K562 (cell line): ENCODE measurements around the gene RNF207. TPM values are rescaled to one million over a fixed set of nuclear protein-coding genes. Genes with fewer than 3 reads are reported as not detected.

ENCODE experiments used
- ATAC-seq: fragments of 200-7000 bp; cut with Tn5 transposase; 3 replicates; pipeline ENCODE4 v1.9.1; 2020; ENCODE audit warnings: moderate library complexity
- BruUV-seq: library from RNA; stranded (reverse); fragments of 400-500 nt; replicated peaks from 2 replicates; lab custom pipeline; 2021; lab: Mats Ljungman, UMichigan
- CTCF ChIA-PET: fragments of 300-600 bp; formaldehyde crosslinking; extraction: SDS; loops from one replicate; lab custom pipeline; 2021; ENCODE audit warnings: low intra/inter-chr PET ratio; lab: Yijun Ruan, JAX
- POLR2A ChIA-PET: fragments of 300-600, 350-650 bp; sonication (Branson Sonifier 250); formaldehyde crosslinking; extraction: SDS; loops from one replicate; lab custom pipeline; 2021; ENCODE audit warnings: antibody characterized with exemption, inconsistent platforms; lab: Yijun Ruan, JAX
- DNase-seq, 4 experiments: peaks; one replicate each; pipeline versions ENCODE4 v3.0.0 to v3.0.0-alpha.2; 2011 to 2018; ENCODE audit warnings: low spot score in 3 of 4, mixed read lengths in 3 of 4; ENCODE audit errors: extremely low read depth in 1 of 4
- FAIRE-seq: peaks from 2 replicates; lab custom pipeline; 2011; peaks lifted over from hg19 to GRCh38; lab: Jason Lieb, UNC
- H2AFZ ChIP-seq: 2 replicates; pipeline ENCODE4 v1.6.0; 2011; ENCODE audit warnings: low read depth, low read length, control low read depth, inconsistent platforms
- H3K27ac ChIP-seq: fragments of 200-600 bp; 3 replicates; pipeline ENCODE4 v1.8.0; 2011; ENCODE audit warnings: low read depth, mild to moderate bottlenecking, control low read depth, inconsistent platforms, low read length, moderate library complexity, mixed read lengths; ENCODE audit errors: extremely low read depth
- H3K27me3 ChIP-seq, 2 experiments: fragments of 300-600 bp in 1 of 2; 2 replicates in 1 of 2; 3 replicates in 1 of 2; pipeline versions ENCODE4 v1.6.0 to v1.8.0; 2011; ENCODE audit warnings: inconsistent platforms in 2 of 2, low read length in 2 of 2, mild to moderate bottlenecking in 1 of 2, mixed read lengths in 1 of 2, moderate library complexity in 1 of 2; ENCODE audit not compliant: control insufficient read depth in 2 of 2, insufficient read depth in 2 of 2
- H3K36me3 ChIP-seq: fragments of 300-600 bp; 3 replicates; pipeline ENCODE4 v1.8.0; 2011; ENCODE audit warnings: mild to moderate bottlenecking, low read length, inconsistent platforms; ENCODE audit not compliant: control insufficient read depth, insufficient read depth
- H3K4me1 ChIP-seq, 2 experiments: fragments of 200-600 bp in 1 of 2; replicated peaks in 1 of 2; 2 replicates in 1 of 2; 3 replicates in 1 of 2; pipeline versions ENCODE4 v1.5.1 to v1.8.0; 2011; ENCODE audit warnings: inconsistent platforms in 2 of 2, low read length in 2 of 2, mild to moderate bottlenecking in 1 of 2, mixed read lengths in 1 of 2, moderate library complexity in 1 of 2; ENCODE audit not compliant: control insufficient read depth in 2 of 2, insufficient read depth in 2 of 2
- H3K4me2 ChIP-seq: 2 replicates; pipeline ENCODE4 v1.6.1; 2011; ENCODE audit warnings: low read length, control low read depth, inconsistent platforms, mixed read lengths; ENCODE audit not compliant: insufficient read depth
- H3K4me3 ChIP-seq: fragments of 200-600 bp; sonication (generic), shearing (Covaris generic); 2 replicates; pipeline ENCODE4 v1.5.1; 2016; ENCODE audit warnings: control low read depth, inconsistent platforms
- H3K79me2 ChIP-seq: fragments of 200-600 bp; 3 replicates; pipeline ENCODE4 v1.8.0; 2011; ENCODE audit warnings: low read length, inconsistent platforms; ENCODE audit not compliant: control insufficient read depth, insufficient read depth
- H3K9ac ChIP-seq, 2 experiments: 2 replicates each; pipeline versions ENCODE4 v1.6.0 to v1.6.1; 2011; ENCODE audit warnings: low read depth in 2 of 2, low read length in 2 of 2, control low read depth in 1 of 2, inconsistent platforms in 1 of 2, mild to moderate bottlenecking in 1 of 2, mixed read lengths in 1 of 2; ENCODE audit not compliant: insufficient read depth in 1 of 2
- H3K9me1 ChIP-seq: one replicate; pipeline ENCODE4 v1.6.0; 2011; ENCODE audit warnings: inconsistent platforms, mild to moderate bottlenecking, low read length, moderate library complexity; ENCODE audit not compliant: control insufficient read depth, insufficient read depth
- H3K9me3 ChIP-seq: replicated peaks from 2 replicates; pipeline ENCODE4 v1.5.1; 2011; ENCODE audit warnings: low read depth, low read length, inconsistent platforms; ENCODE audit not compliant: control insufficient read depth, insufficient read depth
- H4K20me1 ChIP-seq: replicated peaks from 2 replicates; pipeline ENCODE4 v1.6.1; 2011; ENCODE audit warnings: low read length, inconsistent platforms, mixed read lengths; ENCODE audit not compliant: control insufficient read depth, insufficient read depth
- EGR1 ChIP-seq: fragments of 450-650 bp; conservative IDR thresholded peaks from 2 replicates; pipeline ENCODE4 v1.6.1; 2017; ENCODE audit warnings: mild to moderate bottlenecking
- HEY1 ChIP-seq: fragments of 250-450 bp; sonication (Bioruptor Pico); IDR thresholded peaks from 2 replicates; pipeline ENCODE4 v1.5.0; 2020; ENCODE audit warnings: mild to moderate bottlenecking, moderate library complexity, borderline replicate concordance
- ILF3 ChIP-seq: fragments of 450-650 bp; IDR thresholded peaks from 2 replicates; pipeline ENCODE4 v1.6.1; 2018; ENCODE audit warnings: antibody characterized with exemption, mild to moderate bottlenecking, moderate library complexity, borderline replicate concordance
- MAFG ChIP-seq: fragments of 450-650 bp; conservative IDR thresholded peaks from 2 replicates; pipeline ENCODE4 v1.6.1; 2016; ENCODE audit warnings: missing genetic modification characterization, missing compliant biosample characterization
- NFIX ChIP-seq: fragments of 250-450 bp; sonication (Bioruptor Pico); IDR thresholded peaks from 2 replicates; pipeline ENCODE4 v1.4.0; 2020; ENCODE audit warnings: low read depth, mild to moderate bottlenecking, moderate library complexity
- NRF1 ChIP-seq, 2 experiments: fragments of 450-650 bp; IDR thresholded peaks in 1 of 2; conservative IDR thresholded peaks in 1 of 2; 2 replicates each; pipeline ENCODE4 v1.6.1; 2014; ENCODE audit warnings: mild to moderate bottlenecking in 2 of 2
- PHF20 ChIP-seq: fragments of 450-650 bp; IDR thresholded peaks from 2 replicates; pipeline ENCODE4 v1.6.1; 2018; ENCODE audit not compliant: partially characterized antibody
- RBBP5 ChIP-seq: fragments of 200-600 bp; sonication (generic); IDR thresholded peaks from 2 replicates; pipeline ENCODE4 v1.6.1; 2012; ENCODE audit warnings: borderline replicate concordance, mild to moderate bottlenecking, low read length, control low read depth, inconsistent platforms; ENCODE audit not compliant: insufficient read depth, poor library complexity, severe bottlenecking
- SAFB2 ChIP-seq: fragments of 200-400 bp; formaldehyde crosslinking; IDR thresholded peaks from 2 replicates; pipeline ENCODE4 v1.6.1; 2018; ENCODE audit warnings: borderline replicate concordance, low read length, low read depth, moderate library complexity; ENCODE audit not compliant: severe bottlenecking
- TGIF2 ChIP-seq: sonication (generic); formaldehyde crosslinking; IDR thresholded peaks from 2 replicates; pipeline ENCODE4 v1.8.1; 2022; ENCODE audit warnings: mild to moderate bottlenecking, missing genetic modification reagents, moderate library complexity
- ZFP30 ChIP-seq: fragments of 250-450 bp; sonication (Bioruptor Pico); IDR thresholded peaks from 2 replicates; pipeline ENCODE4 v1.8.0; 2022; ENCODE audit warnings: moderate library complexity, mild to moderate bottlenecking, inconsistent platforms, borderline replicate concordance
- ZNF384 ChIP-seq: IDR thresholded peaks from 2 replicates; pipeline ENCODE4 v1.6.1; 2012; ENCODE audit warnings: low read depth, low read length, improper control_type of control experiment
- WGBS: fragments of 100-300 bp; shearing (Covaris generic); methylation state at CpG from one replicate; pipeline ENCODE4 v1.1.6; 2016; ENCODE audit warnings: low coverage, mixed read lengths; ENCODE audit not compliant: insufficient coverage; ENCODE audit errors: missing lambda C conversion rate; 5-methylcytosine and 5-hydroxymethylcytosine counted together
- in situ Hi-C: fragments of 300-500 bp; cut with MboI; formaldehyde crosslinking; loops from 4 replicates; pipeline ENCODE4 v1.15.0; 2018; ENCODE audit warnings: inconsistent platforms, mixed read lengths
- intact Hi-C: fragments of 100-400 bp; cut with micrococcal nuclease; formaldehyde crosslinking; loops from 2 replicates; pipeline ENCODE4 v1.14.2; 2022
- polyA plus RNA-seq, 8 experiments: library from polyadenylated mRNA; depleted of rRNA in 4 of 8; stranded (reverse) in 5 of 8; unstranded in 3 of 8; fragments of >200 nt; fragmentation: Nextera tagmentation in 2 of 8; fragmentation: Illumina TruSeq in 1 of 8; extraction: Ambion mirVana in 2 of 8; extraction: Trizol in 1 of 8; gene quantifications; 2 replicates each; pipeline versions ENCODE4 v1.2.1 to v1.2.3, GENCODE V29; 2011 to 2014; ENCODE audit warnings: inconsistent platforms in 1 of 8, missing spikeins in 1 of 8
- total RNA-seq, 7 experiments: library from RNA; depleted of rRNA in 6 of 7; stranded (reverse); fragments of >200 nt in 6 of 7; fragmentation: Illumina TruSeq in 2 of 7; extraction: Trizol in 2 of 7; gene quantifications; 2 replicates each; pipeline versions ENCODE4 v1.2.1 to v1.2.3, GENCODE V29; 2011 to 2021; ENCODE audit warnings: low replicate concordance in 1 of 7
- TF ChIP-seq, protein P1 (sequence below), 3 experiments: fragments of 200-800 bp in 1 of 3; fragments of 250-450 bp in 1 of 3; fragments of 450-650 bp in 1 of 3; sonication (Bioruptor Pico) in 1 of 3; sonication (Bioruptor generic) in 1 of 3; formaldehyde crosslinking in 1 of 3; IDR thresholded peaks; 2 replicates each; pipeline versions ENCODE4 v1.6.1 to v1.8.0; 2016 to 2022; ENCODE audit warnings: mild to moderate bottlenecking in 2 of 3, missing genetic modification characterization in 2 of 3, missing compliant biosample characterization in 1 of 3, moderate library complexity in 1 of 3
- TF ChIP-seq, protein P2 (sequence below): fragments of 250-450 bp; sonication (Bioruptor Pico); IDR thresholded peaks from 2 replicates; pipeline ENCODE4 v1.8.0; 2022; ENCODE audit warnings: moderate library complexity, mild to moderate bottlenecking, inconsistent platforms
- TF ChIP-seq, protein P3 (sequence below): fragments of 450-650 bp; conservative IDR thresholded peaks from 2 replicates; pipeline ENCODE4 v1.6.1; 2016; ENCODE audit warnings: missing genetic modification characterization, low read depth, mild to moderate bottlenecking, missing compliant biosample characterization, moderate library complexity

RNF207 gene
- total and polyA plus RNA-seq, 9 of the 15 experiments (the other 6 are each of a cell fraction or from before 2014, with no cell fraction given), result 2.7 to 30.6 (median 12.9) TPM

DNA sequence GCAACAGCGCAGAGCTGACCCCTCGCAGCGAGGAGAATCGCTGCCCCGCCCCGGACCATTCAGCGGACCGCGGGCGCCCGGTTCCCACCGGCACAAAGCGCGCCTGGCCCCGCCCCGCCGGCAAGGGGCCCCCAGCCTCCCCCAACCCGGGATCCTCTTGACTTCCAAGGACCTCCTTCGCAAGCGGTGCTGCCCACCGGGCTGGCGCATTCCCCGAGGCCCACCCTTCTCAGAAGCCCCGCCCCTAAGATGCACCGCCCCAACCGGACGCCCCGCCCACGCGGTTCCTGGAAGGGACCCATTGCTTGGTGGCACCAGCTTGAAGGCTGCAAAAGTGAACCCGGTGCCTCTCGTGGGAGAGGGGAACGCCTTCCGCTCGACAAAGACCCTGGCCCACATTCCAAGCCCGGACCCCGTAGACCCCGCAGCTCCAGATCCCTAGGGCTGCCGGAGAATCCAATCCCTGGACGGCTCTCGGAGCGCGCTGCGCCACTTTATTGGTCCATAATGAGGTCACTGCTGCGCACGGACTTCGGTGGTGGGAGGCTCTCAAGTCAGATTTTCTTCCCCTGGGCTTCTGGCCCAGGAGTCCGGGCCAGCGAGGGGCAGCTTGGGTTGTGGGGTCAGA is 40.1 kb downstream of the RNF207 start:
- H3K9me3 ChIP-seq, result no peaks in the 10 kb centered on the region
- ChIA-PET CTCF (interaction anchor here (0.5 to 6.6 kb wide), 15 partner anchors 22 to 251 kb away, joined by 3 to 131 read pairs (median 5); no protein-coding TSS in a partner anchor), POLR2A (interaction anchor here (0.6 to 1.1 kb wide), 5 partner anchors 13 to 1193 kb away, joined by 3 read pairs; no protein-coding TSS in a partner anchor)
- peak overlapping the region; percentile 34 for H3K4me3 ChIP-seq
- H2AFZ ChIP-seq, result no peak overlapping the region
- H3K4me2 ChIP-seq, result no peak overlapping the region
- FAIRE-seq (no peak), ATAC-seq (peak; percentile 72), DNase-seq (peak; percentile 69 to 81 (median 76))
- H3K9me1 ChIP-seq, result peaks cover 3% of the 10 kb centered on the region
- H3K9ac ChIP-seq, result 0 out of 4 replicates have a peak overlapping the region, but pooled peaks of 1 of the 2 experiments have one; percentile 11
- no peak overlapping the region for H3K27ac ChIP-seq
- in situ Hi-C loops, result loop anchor here (5.0 kb wide), 1 partner anchor 101 kb away; no protein-coding TSS in a partner anchor
- H3K79me2 ChIP-seq, result no peaks in the 10 kb centered on the region
- H4K20me1 ChIP-seq, result peaks cover 43% of the 10 kb centered on the region
- intact Hi-C loops, result loop anchor here (1.0 to 2.0 kb wide), 5 partner anchors 35 to 193 kb away; no protein-coding TSS in a partner anchor
- no TSS peak for BruUV-seq
- peaks cover 35 to 69% of the 10 kb centered on the region in 2 experiments for H3K27me3 ChIP-seq
- H3K36me3 ChIP-seq, result no peaks in the 10 kb centered on the region
- WGBS, result 14% methylated on average over 29 of the region's 49 CpGs
- H3K4me1 ChIP-seq, result peaks cover 5 to 68% of the 10 kb centered on the region in 2 experiments; a peak in 3 of 5 replicates
- TF ChIP-seq MAFG (no peak), NRF1 (conservative IDR thresholded peaks at IDR 0.05 in 1 of 2, IDR thresholded peaks at IDR 0.05 in 1 of 2) (peak; percentile 38 to 41; a peak in 3 of 4 replicates), NFIX (no peak), EGR1 (peak; percentile 74), HEY1 (no peak), RBBP5 (no peak), ILF3 (no peak), PHF20 (no peak), SAFB2 (no peak), TGIF2 (CRISPR knock-in tag) (no peak), ZFP30 (CRISPR knock-in tag) (no peak), ZNF384 (no peak)
- TF ChIP-seq, protein P1, sequence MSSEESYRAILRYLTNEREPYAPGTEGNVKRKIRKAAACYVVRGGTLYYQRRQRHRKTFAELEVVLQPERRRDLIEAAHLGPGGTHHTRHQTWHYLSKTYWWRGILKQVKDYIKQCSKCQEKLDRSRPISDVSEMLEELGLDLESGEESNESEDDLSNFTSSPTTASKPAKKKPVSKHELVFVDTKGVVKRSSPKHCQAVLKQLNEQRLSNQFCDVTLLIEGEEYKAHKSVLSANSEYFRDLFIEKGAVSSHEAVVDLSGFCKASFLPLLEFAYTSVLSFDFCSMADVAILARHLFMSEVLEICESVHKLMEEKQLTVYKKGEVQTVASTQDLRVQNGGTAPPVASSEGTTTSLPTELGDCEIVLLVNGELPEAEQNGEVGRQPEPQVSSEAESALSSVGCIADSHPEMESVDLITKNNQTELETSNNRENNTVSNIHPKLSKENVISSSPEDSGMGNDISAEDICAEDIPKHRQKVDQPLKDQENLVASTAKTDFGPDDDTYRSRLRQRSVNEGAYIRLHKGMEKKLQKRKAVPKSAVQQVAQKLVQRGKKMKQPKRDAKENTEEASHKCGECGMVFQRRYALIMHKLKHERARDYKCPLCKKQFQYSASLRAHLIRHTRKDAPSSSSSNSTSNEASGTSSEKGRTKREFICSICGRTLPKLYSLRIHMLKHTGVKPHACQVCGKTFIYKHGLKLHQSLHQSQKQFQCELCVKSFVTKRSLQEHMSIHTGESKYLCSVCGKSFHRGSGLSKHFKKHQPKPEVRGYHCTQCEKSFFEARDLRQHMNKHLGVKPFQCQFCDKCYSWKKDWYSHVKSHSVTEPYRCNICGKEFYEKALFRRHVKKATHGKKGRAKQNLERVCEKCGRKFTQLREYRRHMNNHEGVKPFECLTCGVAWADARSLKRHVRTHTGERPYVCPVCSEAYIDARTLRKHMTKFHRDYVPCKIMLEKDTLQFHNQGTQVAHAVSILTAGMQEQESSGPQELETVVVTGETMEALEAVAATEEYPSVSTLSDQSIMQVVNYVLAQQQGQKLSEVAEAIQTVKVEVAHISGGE (CRISPR knock-in tag; IDR thresholded peaks at IDR 0.05), result peak in 1 of 3 experiments; percentile 38; a peak in 1 of 6 replicates
- TF ChIP-seq, protein P2, sequence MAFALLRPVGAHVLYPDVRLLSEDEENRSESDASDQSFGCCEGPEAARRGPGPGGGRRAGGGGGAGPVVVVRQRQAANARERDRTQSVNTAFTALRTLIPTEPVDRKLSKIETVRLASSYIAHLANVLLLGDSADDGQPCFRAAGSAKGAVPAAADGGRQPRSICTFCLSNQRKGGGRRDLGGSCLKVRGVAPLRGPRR (CRISPR knock-in tag), result no peak
- TF ChIP-seq, protein P3, sequence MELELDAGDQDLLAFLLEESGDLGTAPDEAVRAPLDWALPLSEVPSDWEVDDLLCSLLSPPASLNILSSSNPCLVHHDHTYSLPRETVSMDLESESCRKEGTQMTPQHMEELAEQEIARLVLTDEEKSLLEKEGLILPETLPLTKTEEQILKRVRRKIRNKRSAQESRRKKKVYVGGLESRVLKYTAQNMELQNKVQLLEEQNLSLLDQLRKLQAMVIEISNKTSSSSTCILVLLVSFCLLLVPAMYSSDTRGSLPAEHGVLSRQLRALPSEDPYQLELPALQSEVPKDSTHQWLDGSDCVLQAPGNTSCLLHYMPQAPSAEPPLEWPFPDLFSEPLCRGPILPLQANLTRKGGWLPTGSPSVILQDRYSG (tag), result no peak
